IPS DF 6.9 (cell line): ENCODE data around the gene P2RY12.

Experiments used
- DNase-seq: peaks from one replicate; pipeline ENCODE4 v3.0.0-alpha.2; 2013; ENCODE audit warnings: low read depth, low spot score
- H3K27ac ChIP-seq: one replicate; pipeline ENCODE4 v1.5.1; 2013; ENCODE audit warnings: low read length, control low read depth
- H3K27me3 ChIP-seq: 2 replicates; pipeline ENCODE4 v1.6.1; 2013; ENCODE audit warnings: mild to moderate bottlenecking, low read length; ENCODE audit not compliant: control insufficient read depth, insufficient read depth
- H3K36me3 ChIP-seq: 2 replicates; pipeline ENCODE4 v1.6.1; 2013; ENCODE audit warnings: low read length; ENCODE audit not compliant: control insufficient read depth, insufficient read depth
- H3K4me1 ChIP-seq: 2 replicates; pipeline ENCODE4 v1.6.1; 2013; ENCODE audit warnings: low read length; ENCODE audit not compliant: control insufficient read depth, insufficient read depth
- H3K4me3 ChIP-seq: 2 replicates; pipeline ENCODE4 v1.5.1; 2013; ENCODE audit warnings: mild to moderate bottlenecking, low read length
- H3K9me3 ChIP-seq: 2 replicates; pipeline ENCODE4 v1.6.1; 2013; ENCODE audit warnings: low read length, inconsistent platforms; ENCODE audit not compliant: control insufficient read depth, insufficient read depth
- WGBS: extraction: QIAGEN DNeasy Blood & Tissue Kit; methylation state at CpG from one replicate; pipeline ENCODE4 v1.1.7; 2013; ENCODE audit warnings: mixed read lengths, missing lambda C conversion rate; ENCODE audit not compliant: insufficient read length, insufficient coverage; 5-methylcytosine and 5-hydroxymethylcytosine counted together

The P2RY12 gene

GRCh38 chr3:151384741-151385174, at the start of gene P2RY12:
Gene P2RY12, minus strand, starts transcription at chr3:151384753. Its CDS starts 45,908 bp downstream, at chr3:151338845.
- H3K27ac ChIP-seq, result no peak within 1 kb of the TSS

GRCh38 chr3:151432616-151433372, 48.2 kb upstream of the P2RY12 start:
- no peaks in the 10 kb centered on the region for H3K27me3 ChIP-seq
- no peaks in the 10 kb centered on the region for H3K9me3 ChIP-seq
- peaks cover 2% of the 10 kb centered on the region; the same call in 1 of the 2 replicates for H3K4me1 ChIP-seq
- H3K4me3 ChIP-seq, result no peak overlapping the region
- H3K36me3 ChIP-seq, result no peaks in the 10 kb centered on the region; the same call in 1 of the 2 replicates
- no peak for DNase-seq
- no peak overlapping the region for H3K27ac ChIP-seq
- WGBS, result no CpG with 5 or more reads among the region's 7 CpGs

More at GRCh38 chr3:151384741-151385174, at the start of gene P2RY12:
- no peaks in the 10 kb centered on the region for H3K9me3 ChIP-seq
- DNase-seq, result no peak
- WGBS, result no CpG with 5 or more reads among the region's 4 CpGs
- no peak within 1 kb of the TSS for H3K4me3 ChIP-seq
- H3K27me3 ChIP-seq, result no peaks in the 10 kb centered on the region
- H3K36me3 ChIP-seq, result no peaks in the 10 kb centered on the region
- H3K4me1 ChIP-seq, result no peaks in the 10 kb centered on the region

DNA sequence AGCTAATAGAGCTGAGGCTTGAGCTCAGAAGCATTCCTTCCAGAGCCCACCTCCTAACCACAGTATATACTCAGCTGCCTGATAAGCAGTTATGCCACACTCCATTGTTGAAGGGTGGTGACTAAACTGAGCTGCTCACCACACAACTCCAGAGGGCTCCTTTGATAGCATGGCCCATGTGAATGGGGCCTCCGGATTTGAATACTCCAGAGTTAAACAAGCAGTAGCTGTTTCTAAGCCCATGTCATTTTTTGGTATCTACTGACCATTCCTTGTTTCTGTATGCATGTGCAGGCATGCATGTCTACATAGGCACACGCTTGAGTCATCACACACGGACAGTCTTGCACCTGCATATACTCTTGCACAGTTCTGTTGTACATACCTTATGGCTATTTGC, 47.4 kb upstream of the P2RY12 start:
- Histone ChIP-seq H3K4me3 (no peak overlapping the region), H3K36me3 (no peaks in the 10 kb centered on the region; the same call in 1 of the 2 replicates), H3K4me1 (peaks cover 2% of the 10 kb centered on the region; the same call in 1 of the 2 replicates), H3K27ac (no peak overlapping the region), H3K27me3 (no peaks in the 10 kb centered on the region), H3K9me3 (no peaks in the 10 kb centered on the region)
- no peak for DNase-seq
- no CpG with 5 or more reads among the region's 3 CpGs for WGBS

- H3K27ac ChIP-seq, result no peak overlapping the region
- DNase-seq, result no peak
- no peaks in the 10 kb centered on the region for H3K27me3 ChIP-seq
- H3K9me3 ChIP-seq, result no peaks in the 10 kb centered on the region
- WGBS, result no CpG with 5 or more reads among the region's 5 CpGs
- H3K36me3 ChIP-seq, result no peaks in the 10 kb centered on the region; the same call in 1 of the 2 replicates
- H3K4me3 ChIP-seq, result no peak overlapping the region
- H3K4me1 ChIP-seq, result peaks cover 2% of the 10 kb centered on the region; the same call in 1 of the 2 replicates
Observed at GRCh38 chr3:151430821-151431484, 46.4 kb upstream of the P2RY12 start.

- no CpG with 5 or more reads among the region's 2 CpGs for WGBS
Observed at GRCh38 chr3:151428386-151428785, 43.8 kb upstream of the P2RY12 start.

GRCh38 chr3:151426341-151426657, 41.7 kb upstream of the P2RY12 start:
- peaks cover 1% of the 10 kb centered on the region; the same call in 1 of the 2 replicates for H3K4me1 ChIP-seq
- no peaks in the 10 kb centered on the region for H3K9me3 ChIP-seq
- no peak for DNase-seq
- H3K27me3 ChIP-seq, result no peaks in the 10 kb centered on the region
- no peak overlapping the region for H3K4me3 ChIP-seq
- no peaks in the 10 kb centered on the region; the same call in none of the 2 replicates for H3K36me3 ChIP-seq
- no peak overlapping the region for H3K27ac ChIP-seq

More at GRCh38 chr3:151428386-151428785, 43.8 kb upstream of the P2RY12 start:
- H3K36me3 ChIP-seq, result no peaks in the 10 kb centered on the region; the same call in none of the 2 replicates
- peaks cover 1% of the 10 kb centered on the region; the same call in 1 of the 2 replicates for H3K4me1 ChIP-seq
- H3K27ac ChIP-seq, result no peak overlapping the region
- H3K9me3 ChIP-seq, result no peaks in the 10 kb centered on the region
- no peak for DNase-seq
- H3K27me3 ChIP-seq, result no peaks in the 10 kb centered on the region
- H3K4me3 ChIP-seq, result no peak overlapping the region

GRCh38 chr3:151425627-151426340, 41.2 kb upstream of the P2RY12 start:
- H3K4me1 ChIP-seq, result peaks cover 1% of the 10 kb centered on the region; the same call in 1 of the 2 replicates
- no peaks in the 10 kb centered on the region for H3K9me3 ChIP-seq
- WGBS, result 100% methylated on average over 1 of the region's 4 CpGs
- no peak overlapping the region for H3K27ac ChIP-seq
- H3K36me3 ChIP-seq, result no peaks in the 10 kb centered on the region; the same call in none of the 2 replicates
- H3K4me3 ChIP-seq, result no peak overlapping the region
- DNase-seq, result no peak
- H3K27me3 ChIP-seq, result no peaks in the 10 kb centered on the region

GRCh38 chr3:151423091-151423490, 38.5 kb upstream of the P2RY12 start:
- DNase-seq, result no peak
- H3K27ac ChIP-seq, result no peak overlapping the region
- WGBS, result no CpG with 5 or more reads among the region's 5 CpGs

GRCh38 chr3:151421938-151422337, 37.4 kb upstream of the P2RY12 start:
- Histone ChIP-seq H3K27ac (no peak overlapping the region), H3K27me3 (no peaks in the 10 kb centered on the region), H3K4me3 (no peak overlapping the region), H3K4me1 (peaks cover 1% of the 10 kb centered on the region; the same call in 1 of the 2 replicates), H3K36me3 (no peaks in the 10 kb centered on the region; the same call in 1 of the 2 replicates), H3K9me3 (no peaks in the 10 kb centered on the region)
- WGBS, result no CpG with 5 or more reads among the region's 4 CpGs
- no peak for DNase-seq

More at GRCh38 chr3:151423091-151423490, 38.5 kb upstream of the P2RY12 start:
- Histone ChIP-seq H3K9me3 (no peaks in the 10 kb centered on the region), H3K36me3 (no peaks in the 10 kb centered on the region; the same call in 1 of the 2 replicates), H3K27me3 (no peaks in the 10 kb centered on the region), H3K4me3 (no peak overlapping the region), H3K4me1 (peaks cover 1% of the 10 kb centered on the region; the same call in 1 of the 2 replicates)

- no peaks in the 10 kb centered on the region for H3K27me3 ChIP-seq
- no peaks in the 10 kb centered on the region for H3K4me1 ChIP-seq
- no peak overlapping the region for H3K27ac ChIP-seq
- no peaks in the 10 kb centered on the region for H3K9me3 ChIP-seq
- H3K36me3 ChIP-seq, result no peaks in the 10 kb centered on the region
- no peak for DNase-seq
- H3K4me3 ChIP-seq, result no peak overlapping the region
- WGBS, result no CpG with 5 or more reads among the region's 6 CpGs
Observed at GRCh38 chr3:151419806-151420205, 35.3 kb upstream of the P2RY12 start.
